Measurements from ENCODE around the gene NR3C2.

Gene NR3C2

GRCh38 chr4:148435654-148436406, 6.4 kb downstream of the NR3C2 start:
- no peak for DNase-seq (ENCODE audit: low read depth)

GRCh38 chr4:148434075-148434773, 8.0 kb downstream of the NR3C2 start:
- DNase-seq (ENCODE audit: low read depth), result no peak

GRCh38 chr4:148431401-148431800, 10.8 kb downstream of the NR3C2 start:
- DNase-seq (ENCODE audit: low read depth), result no peak

GRCh38 chr4:148430854-148431253, 11.4 kb downstream of the NR3C2 start:
- no peak for DNase-seq (ENCODE audit: low read depth)

GRCh38 chr4:148429206-148429605, 13.0 kb downstream of the NR3C2 start:
- no peak for DNase-seq (ENCODE audit: low read depth)

GRCh38 chr4:148426643-148427042, 15.6 kb downstream of the NR3C2 start:
- DNase-seq (ENCODE audit: low read depth), result no peak

GRCh38 chr4:148425327-148426110, 16.7 kb downstream of the NR3C2 start:
- DNase-seq (ENCODE audit: low read depth), result no peak

GRCh38 chr4:148420397-148420796, 21.8 kb downstream of the NR3C2 start:
- no peak for DNase-seq (ENCODE audit: low read depth)

- DNase-seq (ENCODE audit: low read depth), result no peak
Measured at GRCh38 chr4:148415500-148415899, 26.7 kb downstream of the NR3C2 start.

- DNase-seq (ENCODE audit: low read depth), result no peak
Measured at GRCh38 chr4:148412460-148412994, 29.7 kb downstream of the NR3C2 start.

GRCh38 chr4:148405161-148405893, 36.9 kb downstream of the NR3C2 start:
- no peak for DNase-seq (ENCODE audit: low read depth)

- no peak for DNase-seq (ENCODE audit: low read depth)
Measured at GRCh38 chr4:148398988-148399387, 43.2 kb downstream of the NR3C2 start.

GRCh38 chr4:148397771-148398170, 44.4 kb downstream of the NR3C2 start:
- DNase-seq (ENCODE audit: low read depth), result no peak

- DNase-seq (ENCODE audit: low read depth), result no peak
Measured at GRCh38 chr4:148396986-148397673, 45.1 kb downstream of the NR3C2 start.

- DNase-seq (ENCODE audit: low read depth), result no peak
Measured at GRCh38 chr4:148395771-148396170, 46.4 kb downstream of the NR3C2 start.

- DNase-seq (ENCODE audit: low read depth), result no peak
Measured at GRCh38 chr4:148391056-148391455, 51.2 kb downstream of the NR3C2 start.

- DNase-seq (ENCODE audit: low read depth), result no peak
Measured at GRCh38 chr4:148390311-148390710, 51.9 kb downstream of the NR3C2 start.

GRCh38 chr4:148380291-148380690, 61.9 kb downstream of the NR3C2 start:
- DNase-seq (ENCODE audit: low read depth), result no peak

GRCh38 chr4:148376151-148376550, 66.1 kb downstream of the NR3C2 start:
- DNase-seq (ENCODE audit: low read depth), result no peak

- DNase-seq (ENCODE audit: low read depth), result no peak
Measured at GRCh38 chr4:148375584-148375983, 66.6 kb downstream of the NR3C2 start.

- no peak for DNase-seq (ENCODE audit: low read depth)
Measured at GRCh38 chr4:148373093-148373492, 69.1 kb downstream of the NR3C2 start.
